ENCODE results near the gene BIRC5. TPM values are rescaled to one million over a fixed set of nuclear protein-coding genes. Genes with fewer than 3 reads are reported as not detected.
"Not testable (repeated sequence)": the region's sequence is repeated elsewhere in the genome, so short reads cannot be mapped to it uniquely, and the experiment has no call there.

Gene BIRC5
- total RNA-seq, 1 donor = 31.8 TPM

DNA sequence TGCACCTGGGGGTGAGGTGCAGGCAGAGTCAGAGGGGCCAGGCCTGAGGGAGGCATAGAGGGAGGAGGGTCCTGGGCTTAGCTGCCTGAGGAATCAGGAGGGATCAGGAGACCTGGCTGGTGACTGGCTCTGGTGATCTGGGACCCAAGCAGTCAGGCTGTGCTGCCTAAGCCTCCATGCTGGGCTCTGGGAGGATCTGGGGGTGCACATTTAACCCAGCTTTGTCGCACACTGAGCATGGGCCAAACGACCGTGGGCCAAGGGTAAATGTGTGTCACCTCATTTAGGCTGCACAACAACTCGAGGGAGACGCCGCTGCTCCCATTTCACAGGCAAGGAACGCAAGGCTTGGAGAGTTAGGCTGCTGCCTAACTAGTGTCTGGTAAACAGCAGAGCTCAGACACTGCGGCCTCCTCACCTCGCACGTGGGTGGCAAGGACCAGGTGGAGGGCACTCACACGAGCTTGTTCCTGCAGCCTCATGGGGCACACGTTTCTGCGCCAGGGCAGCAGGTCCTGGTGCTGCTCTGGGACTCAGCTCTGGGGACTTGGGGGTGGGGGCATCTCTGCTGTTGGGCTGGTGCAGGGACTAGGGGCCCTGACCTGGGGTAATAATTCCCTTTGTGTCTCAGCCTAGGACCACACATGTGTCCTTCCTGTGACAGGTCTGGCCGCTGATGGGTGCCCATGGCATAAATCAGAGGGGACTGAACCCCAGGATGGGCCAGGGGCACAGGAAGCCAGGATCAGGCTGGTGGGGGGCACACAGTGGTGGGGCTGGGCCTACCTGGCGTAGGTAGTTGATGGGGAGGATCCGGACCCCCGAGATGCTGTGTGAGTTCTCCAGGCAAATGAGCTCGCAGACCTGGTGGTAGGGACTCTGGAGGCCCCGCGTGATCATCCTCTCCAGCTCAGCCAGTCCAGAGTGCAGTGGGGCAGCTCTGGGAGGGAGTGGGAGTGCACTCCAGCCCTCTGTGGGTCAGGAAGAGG is 36.1 kb downstream of the BIRC5 start:
- no peak overlapping the region for H3K4me3 ChIP-seq (ENCODE audit: low read depth, low read length)
- no peak for DNase-seq (ENCODE audit: low read depth)
- TF ChIP-seq, protein P1, sequence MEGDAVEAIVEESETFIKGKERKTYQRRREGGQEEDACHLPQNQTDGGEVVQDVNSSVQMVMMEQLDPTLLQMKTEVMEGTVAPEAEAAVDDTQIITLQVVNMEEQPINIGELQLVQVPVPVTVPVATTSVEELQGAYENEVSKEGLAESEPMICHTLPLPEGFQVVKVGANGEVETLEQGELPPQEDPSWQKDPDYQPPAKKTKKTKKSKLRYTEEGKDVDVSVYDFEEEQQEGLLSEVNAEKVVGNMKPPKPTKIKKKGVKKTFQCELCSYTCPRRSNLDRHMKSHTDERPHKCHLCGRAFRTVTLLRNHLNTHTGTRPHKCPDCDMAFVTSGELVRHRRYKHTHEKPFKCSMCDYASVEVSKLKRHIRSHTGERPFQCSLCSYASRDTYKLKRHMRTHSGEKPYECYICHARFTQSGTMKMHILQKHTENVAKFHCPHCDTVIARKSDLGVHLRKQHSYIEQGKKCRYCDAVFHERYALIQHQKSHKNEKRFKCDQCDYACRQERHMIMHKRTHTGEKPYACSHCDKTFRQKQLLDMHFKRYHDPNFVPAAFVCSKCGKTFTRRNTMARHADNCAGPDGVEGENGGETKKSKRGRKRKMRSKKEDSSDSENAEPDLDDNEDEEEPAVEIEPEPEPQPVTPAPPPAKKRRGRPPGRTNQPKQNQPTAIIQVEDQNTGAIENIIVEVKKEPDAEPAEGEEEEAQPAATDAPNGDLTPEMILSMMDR (IDR thresholded peaks at IDR 0.05; ENCODE audit: insufficient read depth, low read length) = no peak

GRCh38 chr17:78250891-78251772 is 37.1 kb downstream of the BIRC5 start:
- TF ChIP-seq, protein P1 (IDR thresholded peaks at IDR 0.05; ENCODE audit: insufficient read depth, low read length) = peak; percentile 95
- DNase-seq (ENCODE audit: low read depth) = peak; percentile 78

GRCh38 chr17:78251773-78252103 is 37.7 kb downstream of the BIRC5 start:
- TF ChIP-seq, protein P1 (IDR thresholded peaks at IDR 0.05; ENCODE audit: insufficient read depth, low read length) = no peak
- no peak for DNase-seq (ENCODE audit: low read depth)
- no peak overlapping the region for H3K4me3 ChIP-seq (ENCODE audit: low read depth, low read length)

More at GRCh38 chr17:78250891-78251772, 37.1 kb downstream of the BIRC5 start:
- no peak overlapping the region for H3K4me3 ChIP-seq (ENCODE audit: low read depth, low read length)

DNA sequence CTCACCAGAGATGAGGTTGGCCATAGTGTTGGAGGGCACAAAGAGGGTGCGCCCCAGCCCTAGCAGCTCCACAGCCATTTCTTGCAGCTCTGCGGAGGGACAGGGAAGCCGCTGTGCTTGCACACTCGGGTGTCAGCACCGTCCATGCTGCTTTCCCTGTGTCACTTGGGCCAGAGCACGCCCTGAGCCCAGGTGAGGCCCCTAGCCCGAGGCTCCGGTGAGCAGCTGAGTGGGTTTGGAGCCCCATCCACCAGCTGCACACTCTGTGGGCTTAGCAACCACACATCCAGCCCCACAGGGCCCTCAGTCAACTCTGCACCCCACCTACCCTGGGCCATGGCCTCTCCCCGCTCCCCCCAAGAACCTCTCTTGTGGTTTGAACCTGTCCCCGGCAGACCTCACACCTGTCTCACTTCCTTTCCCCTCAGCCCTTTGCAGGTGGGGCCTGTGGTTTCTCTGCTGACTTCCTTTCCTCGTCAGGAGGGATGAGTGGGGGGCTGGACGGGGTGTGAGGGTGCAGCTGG is 38.1 kb downstream of the BIRC5 start:
- no peak for DNase-seq (ENCODE audit: low read depth)
- TF ChIP-seq, protein P1 (IDR thresholded peaks at IDR 0.05; ENCODE audit: insufficient read depth, low read length) = no peak
- H3K4me3 ChIP-seq (ENCODE audit: low read depth, low read length) = no peak overlapping the region

DNA sequence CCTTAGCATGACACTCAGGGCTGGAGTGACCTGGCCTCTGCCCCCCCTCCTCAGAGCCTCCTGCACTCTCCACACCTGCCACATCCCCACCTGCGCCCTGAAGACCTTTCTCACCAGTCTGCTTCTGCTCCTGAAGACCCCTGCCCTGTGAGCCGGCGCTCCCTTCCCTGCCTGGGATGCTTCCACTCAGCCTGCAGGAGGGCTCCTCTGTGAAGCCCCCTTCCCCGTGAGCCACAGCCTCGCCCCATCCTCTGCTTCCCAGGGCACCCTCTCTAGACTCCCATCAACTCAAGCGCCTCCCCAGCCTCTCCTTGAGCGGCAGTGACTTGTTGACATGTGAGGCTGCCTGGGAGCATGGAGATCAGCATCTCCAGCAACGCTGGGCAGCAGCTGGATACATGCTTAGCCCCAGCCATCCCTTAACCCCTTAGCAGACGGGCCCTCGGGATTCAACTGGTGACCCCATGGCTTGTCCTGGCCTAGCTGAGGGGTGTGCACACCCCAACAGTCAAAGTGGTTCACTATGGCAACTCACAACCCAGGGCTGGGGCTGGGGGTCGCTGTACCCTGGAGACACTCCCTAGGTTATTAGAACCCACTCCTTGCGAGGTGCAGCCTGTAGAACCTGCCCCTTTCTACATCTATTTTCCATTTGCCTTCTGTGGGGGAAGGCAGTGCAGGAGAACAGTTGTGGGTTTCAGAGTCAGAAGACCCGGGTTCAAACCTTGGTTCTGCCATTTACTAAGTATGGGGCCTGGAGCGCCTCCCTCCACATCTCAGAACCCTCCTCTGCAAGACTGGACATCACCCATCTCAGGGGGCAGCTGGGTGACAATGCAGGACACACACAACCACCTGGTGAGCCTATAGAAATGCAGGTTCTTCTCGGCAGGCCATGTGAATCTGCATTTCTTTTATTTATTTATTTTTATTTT is 38.9 kb downstream of the BIRC5 start:
- no peak for DNase-seq (ENCODE audit: low read depth)
- H3K4me3 ChIP-seq (ENCODE audit: low read depth, low read length) = no peak overlapping the region
- TF ChIP-seq, protein P1 (IDR thresholded peaks at IDR 0.05; ENCODE audit: insufficient read depth, low read length) = no peak

GRCh38 chr17:78253636-78253945 is 39.5 kb downstream of the BIRC5 start:
- H3K4me3 ChIP-seq (ENCODE audit: low read depth, low read length) = peak overlapping the region; percentile 88
- DNase-seq (ENCODE audit: low read depth) = not testable (repeated sequence)

Data from fibroblast of the aortic adventitia (primary cell).